Keratinocyte (primary cell): ENCODE results near the gene DOCK1. TPM values are rescaled to one million over a fixed set of nuclear protein-coding genes. Genes with fewer than 3 reads are reported as not detected.

Source experiments
- DNase-seq: peaks from one replicate; pipeline ENCODE4 v3.0.0-alpha.2; 2011; ENCODE audit warnings: low read depth, missing footprints, low spot score
- FAIRE-seq: peaks from 2 replicates; lab custom pipeline; 2011; peaks lifted over from hg19 to GRCh38; lab: Jason Lieb, UNC
- H2AFZ ChIP-seq: 2 replicates; pipeline ENCODE4 v1.6.0; 2012; ENCODE audit warnings: low read length, control low read depth, inconsistent platforms; ENCODE audit not compliant: control insufficient read depth
- H3K27ac ChIP-seq: 2 replicates; pipeline ENCODE4 v1.5.1; 2011; ENCODE audit warnings: low read length; ENCODE audit not compliant: control insufficient read depth, insufficient read depth
- H3K27me3 ChIP-seq: 3 replicates; pipeline ENCODE4 v1.6.0; 2011; ENCODE audit warnings: low read length; ENCODE audit not compliant: control insufficient read depth, insufficient read depth; ENCODE audit errors: extremely low read depth
- H3K36me3 ChIP-seq, 2 experiments: 2 replicates in 1 of 2; 3 replicates in 1 of 2; pipeline ENCODE4 v1.5.1; 2011; ENCODE audit warnings: low read length in 2 of 2, mild to moderate bottlenecking in 1 of 2; ENCODE audit not compliant: control insufficient read depth in 2 of 2, insufficient read depth in 2 of 2; ENCODE audit errors: extremely low read depth in 1 of 2
- H3K4me1 ChIP-seq: 3 replicates; pipeline ENCODE4 v1.5.1; 2011; ENCODE audit warnings: low read length; ENCODE audit not compliant: control insufficient read depth, insufficient read depth; ENCODE audit errors: extremely low read depth
- H3K4me2 ChIP-seq: 3 replicates; pipeline ENCODE4 v1.6.0; 2011; ENCODE audit warnings: low read depth, low read length; ENCODE audit not compliant: control insufficient read depth, insufficient read depth; ENCODE audit errors: extremely low read depth
- H3K4me3 ChIP-seq, 3 experiments: fragments of 200-600 bp in 1 of 3; sonication (generic) in 1 of 3; 2 replicates in 2 of 3; 3 replicates in 1 of 3; pipeline ENCODE4 v1.5.1; 2011 to 2016; ENCODE audit warnings: low read length in 3 of 3, mild to moderate bottlenecking in 3 of 3, control low read depth in 2 of 3, inconsistent platforms in 1 of 3, low read depth in 1 of 3, mixed read lengths in 1 of 3, mixed run types in 1 of 3, moderate library complexity in 1 of 3; ENCODE audit not compliant: control insufficient read depth in 2 of 3, insufficient read depth in 2 of 3; ENCODE audit errors: extremely low read depth in 1 of 3
- H3K79me2 ChIP-seq: 2 replicates; pipeline ENCODE4 v1.6.0; 2012; ENCODE audit warnings: low read length; ENCODE audit not compliant: control insufficient read depth, insufficient read depth
- H3K9ac ChIP-seq: 3 replicates; pipeline ENCODE4 v1.6.0; 2011; ENCODE audit warnings: low read length; ENCODE audit not compliant: control insufficient read depth, insufficient read depth; ENCODE audit errors: extremely low read depth
- H3K9me1 ChIP-seq: 3 replicates; pipeline ENCODE4 v1.6.0; 2011; ENCODE audit warnings: low read length; ENCODE audit not compliant: control insufficient read depth, insufficient read depth; ENCODE audit errors: extremely low read depth
- H3K9me3 ChIP-seq: 2 replicates; pipeline ENCODE4 v1.5.1; 2012; ENCODE audit warnings: low read depth, low read length; ENCODE audit not compliant: control insufficient read depth
- H4K20me1 ChIP-seq: 3 replicates; pipeline ENCODE4 v1.6.0; 2011; ENCODE audit warnings: low read length; ENCODE audit not compliant: control insufficient read depth, insufficient read depth; ENCODE audit errors: extremely low read depth
- EZH2 ChIP-seq: IDR thresholded peaks from one replicate; pipeline ENCODE4 v1.6.1; 2012; ENCODE audit warnings: inconsistent platforms, mild to moderate bottlenecking, low read length, moderate library complexity
- dilution Hi-C: fragments of 300-500 bp; cut with MboI; formaldehyde crosslinking; loops from one replicate; pipeline ENCODE4 v1.7.0; 2020; ENCODE audit warnings: low sequenced_read_pairs; ENCODE audit not compliant: extremely low pct_ligation_motif_present
- polyA plus RNA-seq, 5 experiments: library from polyadenylated mRNA; depleted of rRNA in 3 of 5; stranded (reverse) in 3 of 5; stranded (forward) in 1 of 5; unstranded in 1 of 5; fragments of >200 nt; gene quantifications; 1 replicate in 1 of 5; 2 replicates in 3 of 5; 3 replicates in 1 of 5; pipeline versions ENCODE4 v1.2.1 to v1.2.3, GENCODE V29; 2011 to 2012; ENCODE audit warnings: missing spikeins in 2 of 5, low read depth in 1 of 5, low replicate concordance in 1 of 5
- TF ChIP-seq, protein P1 (sequence below), 3 experiments: IDR thresholded peaks in 1 of 3; conservative IDR thresholded peaks in 1 of 3; optimal IDR thresholded peaks in 1 of 3; 2 replicates in 2 of 3; 3 replicates in 1 of 3; pipeline versions ENCODE3 to v1.5.1; 2011; ENCODE audit warnings: low read length in 3 of 3, mild to moderate bottlenecking in 3 of 3, moderate library complexity in 2 of 3, control low read depth in 1 of 3, inconsistent platforms in 1 of 3; ENCODE audit not compliant: insufficient read depth in 2 of 3; ENCODE audit errors: extremely low read depth in 1 of 3

Gene DOCK1
- polyA plus RNA-seq, 1 donor (not counting 4 experiments of a cell fraction or from before 2014, with no cell fraction given) = 15.7 TPM

DNA sequence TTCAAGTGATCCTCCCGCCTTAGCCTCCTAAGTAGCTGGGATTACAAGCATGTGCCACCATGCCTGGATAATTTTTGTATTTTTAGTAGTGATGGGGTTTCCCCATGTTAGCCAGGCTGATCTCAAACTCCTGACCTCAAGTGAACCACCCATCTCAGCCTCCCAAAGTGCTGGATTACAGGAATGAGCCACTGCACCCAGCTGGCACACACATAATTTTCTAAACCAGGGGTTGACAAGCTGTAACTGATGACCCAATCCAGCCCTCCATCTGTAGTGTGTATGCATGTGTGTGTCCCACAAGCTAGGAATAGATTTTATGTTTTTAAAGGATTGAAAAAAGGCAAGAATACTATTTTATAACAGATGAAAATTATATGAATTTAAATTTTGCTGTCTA lies 417.1 kb downstream of the DOCK1 start:
- Histone ChIP-seq H3K27me3 (no peaks in the 10 kb centered on the region), H3K27ac (no peak overlapping the region), H3K36me3 (peaks cover 0 to 3% of the 10 kb centered on the region in 2 experiments), H4K20me1 (no peaks in the 10 kb centered on the region), H2AFZ (no peak overlapping the region), H3K4me3 (no peak overlapping the region), H3K9me3 (no peaks in the 10 kb centered on the region), H3K4me2 (no peak overlapping the region), H3K4me1 (no peaks in the 10 kb centered on the region), H3K9ac (no peak overlapping the region), H3K79me2 (no peaks in the 10 kb centered on the region), H3K9me1 (no peaks in the 10 kb centered on the region)
- dilution Hi-C loops = no loop called here
- FAIRE-seq (no peak), DNase-seq (no peak)
- TF ChIP-seq EZH2 = no peak
- TF ChIP-seq, protein P1, sequence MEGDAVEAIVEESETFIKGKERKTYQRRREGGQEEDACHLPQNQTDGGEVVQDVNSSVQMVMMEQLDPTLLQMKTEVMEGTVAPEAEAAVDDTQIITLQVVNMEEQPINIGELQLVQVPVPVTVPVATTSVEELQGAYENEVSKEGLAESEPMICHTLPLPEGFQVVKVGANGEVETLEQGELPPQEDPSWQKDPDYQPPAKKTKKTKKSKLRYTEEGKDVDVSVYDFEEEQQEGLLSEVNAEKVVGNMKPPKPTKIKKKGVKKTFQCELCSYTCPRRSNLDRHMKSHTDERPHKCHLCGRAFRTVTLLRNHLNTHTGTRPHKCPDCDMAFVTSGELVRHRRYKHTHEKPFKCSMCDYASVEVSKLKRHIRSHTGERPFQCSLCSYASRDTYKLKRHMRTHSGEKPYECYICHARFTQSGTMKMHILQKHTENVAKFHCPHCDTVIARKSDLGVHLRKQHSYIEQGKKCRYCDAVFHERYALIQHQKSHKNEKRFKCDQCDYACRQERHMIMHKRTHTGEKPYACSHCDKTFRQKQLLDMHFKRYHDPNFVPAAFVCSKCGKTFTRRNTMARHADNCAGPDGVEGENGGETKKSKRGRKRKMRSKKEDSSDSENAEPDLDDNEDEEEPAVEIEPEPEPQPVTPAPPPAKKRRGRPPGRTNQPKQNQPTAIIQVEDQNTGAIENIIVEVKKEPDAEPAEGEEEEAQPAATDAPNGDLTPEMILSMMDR (optimal IDR thresholded peaks at IDR 0.05 in 1 of 3, IDR thresholded peaks at IDR 0.05 in 1 of 3, conservative IDR thresholded peaks at IDR 0.05 in 1 of 3; ENCODE audit: extremely low read depth in 1 of 3, insufficient read depth in 2 of 3, low read length in 3 of 3) = no peak

DNA sequence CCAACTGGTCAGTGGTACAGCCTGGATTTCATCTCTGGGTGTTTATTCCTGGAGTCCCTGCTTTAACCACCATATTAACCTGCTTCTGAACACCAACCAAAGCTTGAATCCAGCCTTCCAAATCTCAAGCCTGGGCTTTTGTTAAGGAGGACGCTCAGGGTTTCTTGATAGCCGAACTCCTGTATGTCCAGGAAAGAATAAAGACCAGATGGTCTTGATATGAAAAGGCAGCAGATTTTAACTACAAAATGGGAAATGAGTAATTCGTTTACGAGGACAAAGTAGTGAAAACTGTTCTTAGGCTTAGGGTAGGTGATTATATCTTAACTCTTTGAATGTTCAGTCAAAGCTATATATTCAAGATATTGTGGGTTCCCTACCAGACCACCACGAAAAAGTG lies 420.3 kb downstream of the DOCK1 start:
- no peaks in the 10 kb centered on the region for H3K27me3 ChIP-seq
- H3K4me2 ChIP-seq = no peak overlapping the region
- H3K36me3 ChIP-seq = no peaks in the 10 kb centered on the region
- no peak overlapping the region for H2AFZ ChIP-seq
- no peaks in the 10 kb centered on the region for H3K9me1 ChIP-seq
- TF ChIP-seq, protein P1 (optimal IDR thresholded peaks at IDR 0.05 in 1 of 3, IDR thresholded peaks at IDR 0.05 in 1 of 3, conservative IDR thresholded peaks at IDR 0.05 in 1 of 3; ENCODE audit: extremely low read depth in 1 of 3, insufficient read depth in 2 of 3, low read length in 3 of 3) = no peak
- no peak for TF ChIP-seq EZH2
- H3K4me3 ChIP-seq = no peak overlapping the region
- H3K9ac ChIP-seq = no peak overlapping the region
- no peak for DNase-seq
- H3K9me3 ChIP-seq = no peaks in the 10 kb centered on the region
- dilution Hi-C loops = no loop called here
- H3K27ac ChIP-seq = no peak overlapping the region
- no peaks in the 10 kb centered on the region for H4K20me1 ChIP-seq
- no peaks in the 10 kb centered on the region for H3K4me1 ChIP-seq
- H3K79me2 ChIP-seq = no peaks in the 10 kb centered on the region
- no peak for FAIRE-seq
